ENCODE data around the gene COL11A1.

DNA sequence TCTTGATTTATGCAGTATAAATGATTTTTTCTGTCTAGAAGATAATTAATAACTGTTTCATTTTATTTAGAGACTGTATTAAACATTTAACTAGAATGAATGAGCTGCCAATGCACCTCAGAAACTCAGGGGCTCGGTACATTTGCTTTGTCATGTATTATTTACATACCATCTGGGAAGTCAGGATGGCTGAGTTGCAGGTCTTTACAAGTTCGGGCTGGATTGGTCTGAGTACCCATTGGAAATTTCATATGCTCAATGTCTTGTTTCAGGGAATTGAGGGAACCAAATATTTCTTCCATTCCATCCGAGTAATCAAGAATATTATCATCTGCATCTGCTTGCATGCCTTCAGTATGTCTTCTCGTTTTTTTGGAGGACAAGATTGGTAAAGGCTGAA, 221.7 kb downstream of the COL11A1 start:
- no peak for TF ChIP-seq SPI1 (IDR thresholded peaks at IDR 0.05; ENCODE audit: low read depth, low read length)
- no peak for TF ChIP-seq POLR2AphosphoS5 (IDR thresholded peaks at IDR 0.05; ENCODE audit: low read depth, low read length)
- TF ChIP-seq TAF1 (IDR thresholded peaks at IDR 0.05; ENCODE audit: low read depth, low read length): no peak
- no peak for TF ChIP-seq POLR2A (IDR thresholded peaks at IDR 0.05; ENCODE audit: low read depth, low read length)
- TF ChIP-seq PAX5 (IDR thresholded peaks at IDR 0.05; ENCODE audit: insufficient read depth, low read length, severe bottlenecking): no peak
